ENCODE data around the gene GRK5.

GRK5 gene

GRCh38 chr10:119309423-119309770 is 102.0 kb downstream of the GRK5 start:
- no peak overlapping the region for H3K9ac ChIP-seq (ENCODE audit: insufficient read length)
- TF ChIP-seq FOXP2 (optimal IDR thresholded peaks at IDR 0.05; ENCODE audit: control extremely low read depth, extremely low read length, insufficient read depth) (no peak), EZH2 (IDR thresholded peaks at IDR 0.05) (no peak), POLR2AphosphoS5 (IDR thresholded peaks at IDR 0.05; ENCODE audit: borderline replicate concordance, low read depth, low read length) (no peak)
- H3K4me3 ChIP-seq: no peak overlapping the region
- no peak for DNase-seq (ENCODE audit: low read depth, low spot score)
- H3K36me3 ChIP-seq (ENCODE audit: insufficient read depth, low read length): no peaks in the 10 kb centered on the region
- no peaks in the 10 kb centered on the region for H3K9me3 ChIP-seq (ENCODE audit: low read depth, low read length)
- H3K27ac ChIP-seq: no peak overlapping the region

- H3K27ac ChIP-seq: no peak overlapping the region
- TF ChIP-seq EZH2 (IDR thresholded peaks at IDR 0.05): no peak
- TF ChIP-seq FOXP2 (optimal IDR thresholded peaks at IDR 0.05; ENCODE audit: control extremely low read depth, extremely low read length, insufficient read depth): no peak
- TF ChIP-seq POLR2AphosphoS5 (IDR thresholded peaks at IDR 0.05; ENCODE audit: borderline replicate concordance, low read depth, low read length): no peak
- H3K9ac ChIP-seq (ENCODE audit: insufficient read length): no peak overlapping the region
- no peaks in the 10 kb centered on the region for H3K36me3 ChIP-seq (ENCODE audit: insufficient read depth, low read length)
- H3K9me3 ChIP-seq (ENCODE audit: low read depth, low read length): no peaks in the 10 kb centered on the region
- H3K4me3 ChIP-seq: no peak overlapping the region
- no peak for DNase-seq (ENCODE audit: low read depth, low spot score)
Observed at GRCh38 chr10:119310806-119311205, 103.4 kb downstream of the GRK5 start.

- TF ChIP-seq EZH2 (IDR thresholded peaks at IDR 0.05) (no peak), POLR2AphosphoS5 (IDR thresholded peaks at IDR 0.05; ENCODE audit: borderline replicate concordance, low read depth, low read length) (no peak), FOXP2 (optimal IDR thresholded peaks at IDR 0.05; ENCODE audit: control extremely low read depth, extremely low read length, insufficient read depth) (no peak)
- DNase-seq (ENCODE audit: low read depth, low spot score): no peak
- Histone ChIP-seq H3K9me3 (ENCODE audit: low read depth, low read length) (no peaks in the 10 kb centered on the region), H3K9ac (ENCODE audit: insufficient read length) (no peak overlapping the region), H3K27ac (no peak overlapping the region), H3K36me3 (ENCODE audit: insufficient read depth, low read length) (no peaks in the 10 kb centered on the region), H3K4me3 (no peak overlapping the region)
Observed at GRCh38 chr10:119312241-119312640, 104.9 kb downstream of the GRK5 start.

GRCh38 chr10:119313024-119313423 is 105.7 kb downstream of the GRK5 start:
- Histone ChIP-seq H3K27ac (no peak overlapping the region), H3K4me3 (no peak overlapping the region), H3K9ac (ENCODE audit: insufficient read length) (no peak overlapping the region), H3K36me3 (ENCODE audit: insufficient read depth, low read length) (no peaks in the 10 kb centered on the region), H3K9me3 (ENCODE audit: low read depth, low read length) (no peaks in the 10 kb centered on the region)
- TF ChIP-seq POLR2AphosphoS5 (IDR thresholded peaks at IDR 0.05; ENCODE audit: borderline replicate concordance, low read depth, low read length): no peak
- TF ChIP-seq FOXP2 (optimal IDR thresholded peaks at IDR 0.05; ENCODE audit: control extremely low read depth, extremely low read length, insufficient read depth): no peak
- no peak for TF ChIP-seq EZH2 (IDR thresholded peaks at IDR 0.05)
- DNase-seq (ENCODE audit: low read depth, low spot score): no peak

GRCh38 chr10:119313644-119314043 is 106.3 kb downstream of the GRK5 start:
- Histone ChIP-seq H3K4me3 (no peak overlapping the region), H3K9ac (ENCODE audit: insufficient read length) (no peak overlapping the region), H3K36me3 (ENCODE audit: insufficient read depth, low read length) (no peaks in the 10 kb centered on the region), H3K27ac (no peak overlapping the region), H3K9me3 (ENCODE audit: low read depth, low read length) (no peaks in the 10 kb centered on the region)
- no peak for DNase-seq (ENCODE audit: low read depth, low spot score)
- no peak for TF ChIP-seq EZH2 (IDR thresholded peaks at IDR 0.05)
- no peak for TF ChIP-seq FOXP2 (optimal IDR thresholded peaks at IDR 0.05; ENCODE audit: control extremely low read depth, extremely low read length, insufficient read depth)

GRCh38 chr10:119314061-119314460 is 106.7 kb downstream of the GRK5 start:
- Histone ChIP-seq H3K9ac (ENCODE audit: insufficient read length) (no peak overlapping the region), H3K27ac (no peak overlapping the region)
- no peak for TF ChIP-seq POLR2AphosphoS5 (IDR thresholded peaks at IDR 0.05; ENCODE audit: borderline replicate concordance, low read depth, low read length)
- TF ChIP-seq EZH2 (IDR thresholded peaks at IDR 0.05): no peak

GRCh38 chr10:119314486-119314885 is 107.1 kb downstream of the GRK5 start:
- no peak overlapping the region for H3K9ac ChIP-seq (ENCODE audit: insufficient read length)
- H3K9me3 ChIP-seq (ENCODE audit: low read depth, low read length): no peaks in the 10 kb centered on the region
- H3K27ac ChIP-seq: no peak overlapping the region
- no peak overlapping the region for H3K4me3 ChIP-seq
- DNase-seq (ENCODE audit: low read depth, low spot score): no peak
- H3K36me3 ChIP-seq (ENCODE audit: insufficient read depth, low read length): no peaks in the 10 kb centered on the region
- TF ChIP-seq POLR2AphosphoS5 (IDR thresholded peaks at IDR 0.05; ENCODE audit: borderline replicate concordance, low read depth, low read length): no peak
- no peak for TF ChIP-seq EZH2 (IDR thresholded peaks at IDR 0.05)
- no peak for TF ChIP-seq FOXP2 (optimal IDR thresholded peaks at IDR 0.05; ENCODE audit: control extremely low read depth, extremely low read length, insufficient read depth)

More at GRCh38 chr10:119314061-119314460, 106.7 kb downstream of the GRK5 start:
- DNase-seq (ENCODE audit: low read depth, low spot score): no peak
- Histone ChIP-seq H3K36me3 (ENCODE audit: insufficient read depth, low read length) (no peaks in the 10 kb centered on the region), H3K4me3 (no peak overlapping the region), H3K9me3 (ENCODE audit: low read depth, low read length) (no peaks in the 10 kb centered on the region)

GRCh38 chr10:119315128-119316001 is 108.0 kb downstream of the GRK5 start:
- TF ChIP-seq POLR2AphosphoS5 (IDR thresholded peaks at IDR 0.05; ENCODE audit: borderline replicate concordance, low read depth, low read length) (no peak), EZH2 (IDR thresholded peaks at IDR 0.05) (no peak), FOXP2 (optimal IDR thresholded peaks at IDR 0.05; ENCODE audit: control extremely low read depth, extremely low read length, insufficient read depth) (no peak)
- no peak for DNase-seq (ENCODE audit: low read depth, low spot score)
- Histone ChIP-seq H3K27ac (no peak overlapping the region), H3K9me3 (ENCODE audit: low read depth, low read length) (no peaks in the 10 kb centered on the region), H3K4me3 (no peak overlapping the region), H3K9ac (ENCODE audit: insufficient read length) (no peak overlapping the region), H3K36me3 (ENCODE audit: insufficient read depth, low read length) (no peaks in the 10 kb centered on the region)

- Histone ChIP-seq H3K4me3 (no peak overlapping the region), H3K9ac (ENCODE audit: insufficient read length) (no peak overlapping the region), H3K36me3 (ENCODE audit: insufficient read depth, low read length) (no peaks in the 10 kb centered on the region), H3K27ac (no peak overlapping the region), H3K9me3 (ENCODE audit: low read depth, low read length) (no peaks in the 10 kb centered on the region)
- no peak for TF ChIP-seq POLR2AphosphoS5 (IDR thresholded peaks at IDR 0.05; ENCODE audit: borderline replicate concordance, low read depth, low read length)
- TF ChIP-seq EZH2 (IDR thresholded peaks at IDR 0.05): no peak
- TF ChIP-seq FOXP2 (optimal IDR thresholded peaks at IDR 0.05; ENCODE audit: control extremely low read depth, extremely low read length, insufficient read depth): no peak
- DNase-seq (ENCODE audit: low read depth, low spot score): no peak
Observed at GRCh38 chr10:119316002-119316358, 108.6 kb downstream of the GRK5 start.
